CD4-positive, CD25-positive, alpha-beta regulatory T cell (primary cell): ENCODE measurements around the gene SNED1. TPM values are rescaled to one million over a fixed set of nuclear protein-coding genes. Genes with fewer than 3 reads are reported as not detected.

Experiments
- ATAC-seq, 2 donors: fragments of 150-1000 bp; cut with Tn5 transposase; one replicate each; pipeline ENCODE4 v1.10.0; 2021; ENCODE audit warnings: low read depth in 2 of 2, moderate number of reproducible peaks in 2 of 2, moderate library complexity in 1 of 2
- DNase-seq, 3 donors: peaks; one replicate each; pipeline versions ENCODE4 v3.0.0 to v3.0.0-alpha.2; 2012 to 2022; ENCODE audit warnings: mixed read lengths in 1 of 3
- H3K27ac ChIP-seq: one replicate; pipeline ENCODE4 v1.7.0; 2013; ENCODE audit warnings: mild to moderate bottlenecking, low read length; ENCODE audit not compliant: insufficient read depth, poor library complexity, severe bottlenecking
- H3K27me3 ChIP-seq: one replicate; pipeline ENCODE4 v1.7.0; 2013; ENCODE audit warnings: low read length; ENCODE audit not compliant: control insufficient read depth, insufficient read depth
- H3K36me3 ChIP-seq: one replicate; pipeline ENCODE4 v1.7.0; 2013; ENCODE audit warnings: mild to moderate bottlenecking, low read length, moderate library complexity; ENCODE audit not compliant: control insufficient read depth, insufficient read depth
- H3K4me1 ChIP-seq: 2 replicates; pipeline ENCODE4 v1.7.0; 2013; ENCODE audit warnings: mild to moderate bottlenecking, low read length; ENCODE audit not compliant: insufficient read depth, control insufficient read depth, poor library complexity, severe bottlenecking
- H3K4me3 ChIP-seq: one replicate; pipeline ENCODE4 v1.7.0; 2013; ENCODE audit warnings: low read depth, mild to moderate bottlenecking, low read length, moderate library complexity
- H3K9me3 ChIP-seq, 2 experiments: 1 replicate in 1 of 2; 2 replicates in 1 of 2; pipeline ENCODE4 v1.7.0; 2013; ENCODE audit warnings: low read length in 2 of 2, mild to moderate bottlenecking in 1 of 2, moderate library complexity in 1 of 2; ENCODE audit not compliant: control insufficient read depth in 2 of 2
- H3K27ac Mint-ChIP-seq, 3 donors: one replicate each; pipeline ENCODE4 v1.8.0; 2020 to 2022; ENCODE audit warnings: mild to moderate bottlenecking in 3 of 3, mixed read lengths in 3 of 3, moderate library complexity in 2 of 3
- H3K27me3 Mint-ChIP-seq: one replicate; pipeline ENCODE4 v1.8.0; 2022; ENCODE audit warnings: mild to moderate bottlenecking, mixed read lengths
- H3K36me3 Mint-ChIP-seq: one replicate; pipeline ENCODE4 v1.8.0; 2020; ENCODE audit warnings: mixed read lengths
- H3K4me1 Mint-ChIP-seq, 4 donors: one replicate each; pipeline ENCODE4 v1.8.0; 2020 to 2022; ENCODE audit warnings: mixed read lengths in 4 of 4, mild to moderate bottlenecking in 1 of 4
- H3K4me3 Mint-ChIP-seq, 4 donors: one replicate each; pipeline ENCODE4 v1.8.0; 2020 to 2022; ENCODE audit warnings: mild to moderate bottlenecking in 4 of 4, mixed read lengths in 4 of 4, moderate library complexity in 3 of 4
- H3K9me3 Mint-ChIP-seq, 7 donors: one replicate each; pipeline ENCODE4 v1.8.0; 2020 to 2022; ENCODE audit warnings: mixed read lengths in 7 of 7, mild to moderate bottlenecking in 3 of 7, moderate library complexity in 2 of 7
- polyA plus RNA-seq, 4 donors: library from polyadenylated mRNA; unstranded; fragments of 300-500 nt; fragmentation: Illumina TruSeq; gene quantifications; one replicate each; pipeline ENCODE4 v1.2.3, GENCODE V29; 2021
- total RNA-seq: library from RNA; stranded (reverse); gene quantifications from one replicate; pipeline ENCODE4 v1.2.3, GENCODE V29; 2022

Gene SNED1
- total and polyA plus RNA-seq, 5 donors from 2014 or later, result 1.7 to 170 (median 2.5) TPM

GRCh38 chr2:241116606-241117560, 118.5 kb downstream of the SNED1 start:
- peaks cover 10% of the 10 kb centered on the region for H3K4me1 ChIP-seq
- H3K4me1 Mint-ChIP-seq, result peaks cover 5 to 24% (median 16%) of the 10 kb centered on the region in 4 donors
- ATAC-seq (no peak), DNase-seq (no peak)
- no peak overlapping the region for H3K4me3 ChIP-seq
- H3K9me3 Mint-ChIP-seq, result no peaks in the 10 kb centered on the region
- no peak overlapping the region for H3K27ac ChIP-seq
- H3K36me3 Mint-ChIP-seq, result peaks cover 63% of the 10 kb centered on the region
- no peaks in the 10 kb centered on the region for H3K9me3 ChIP-seq
- H3K27ac Mint-ChIP-seq, result peak overlapping the region in 2 of 3 donors; percentile 55 to 62
- H3K4me3 Mint-ChIP-seq, result peak overlapping the region in 1 of 4 donors; percentile 22
- no peaks in the 10 kb centered on the region for H3K27me3 ChIP-seq
- peaks cover 29% of the 10 kb centered on the region for H3K36me3 ChIP-seq
- H3K27me3 Mint-ChIP-seq, result no peaks in the 10 kb centered on the region

GRCh38 chr2:241118737-241119505, 120.5 kb downstream of the SNED1 start:
- Mint-ChIP-seq H3K27ac (no peak overlapping the region), H3K4me3 (no peak overlapping the region), H3K36me3 (peaks cover 52% of the 10 kb centered on the region), H3K9me3 (peaks cover 0 to 1% (median 0%) of the 10 kb centered on the region in 7 donors), H3K4me1 (peaks cover 8 to 23% (median 14%) of the 10 kb centered on the region in 4 donors), H3K27me3 (no peaks in the 10 kb centered on the region)
- H3K9me3 ChIP-seq, result no peaks in the 10 kb centered on the region
- H3K27ac ChIP-seq, result no peak overlapping the region
- no peak for DNase-seq
- H3K27me3 ChIP-seq, result no peaks in the 10 kb centered on the region
- H3K4me1 ChIP-seq, result peaks cover 8% of the 10 kb centered on the region
- ATAC-seq, result no peak
- H3K36me3 ChIP-seq, result peaks cover 31% of the 10 kb centered on the region
- H3K4me3 ChIP-seq, result no peak overlapping the region

- Histone ChIP-seq H3K36me3 (peaks cover 18% of the 10 kb centered on the region), H3K4me3 (no peak overlapping the region), H3K9me3 (no peaks in the 10 kb centered on the region), H3K4me1 (peaks cover 17% of the 10 kb centered on the region), H3K27ac (no peak overlapping the region), H3K27me3 (no peaks in the 10 kb centered on the region)
- peak overlapping the region in 1 of 3 donors; percentile 60 for H3K27ac Mint-ChIP-seq
- DNase-seq (no peak), ATAC-seq (no peak)
- H3K27me3 Mint-ChIP-seq, result no peaks in the 10 kb centered on the region
- H3K36me3 Mint-ChIP-seq, result peaks cover 38% of the 10 kb centered on the region
- peaks cover 11 to 28% (median 14%) of the 10 kb centered on the region in 4 donors for H3K4me1 Mint-ChIP-seq
- no peak overlapping the region for H3K4me3 Mint-ChIP-seq
- H3K9me3 Mint-ChIP-seq, result peaks cover 0 to 1% (median 0%) of the 10 kb centered on the region in 7 donors
Measured at GRCh38 chr2:241120440-241120839, 122.0 kb downstream of the SNED1 start.

- no peak for DNase-seq
- Mint-ChIP-seq H3K36me3 (peaks cover 36% of the 10 kb centered on the region), H3K4me1 (peaks cover 11 to 33% (median 16%) of the 10 kb centered on the region in 4 donors)
Measured at GRCh38 chr2:241121008-241121407, 122.6 kb downstream of the SNED1 start.

GRCh38 chr2:241122376-241123002, 124.1 kb downstream of the SNED1 start:
- no peak overlapping the region for H3K4me3 Mint-ChIP-seq
- Histone ChIP-seq H3K4me3 (no peak overlapping the region), H3K27ac (no peak overlapping the region), H3K27me3 (no peaks in the 10 kb centered on the region), H3K36me3 (peaks cover 13% of the 10 kb centered on the region), H3K4me1 (peaks cover 37% of the 10 kb centered on the region), H3K9me3 (no peaks in the 10 kb centered on the region)
- no peaks in the 10 kb centered on the region for H3K27me3 Mint-ChIP-seq
- peaks cover 11 to 44% (median 21%) of the 10 kb centered on the region in 4 donors for H3K4me1 Mint-ChIP-seq
- DNase-seq, result no peak
- peaks cover 32% of the 10 kb centered on the region for H3K36me3 Mint-ChIP-seq
- H3K27ac Mint-ChIP-seq, result no peak overlapping the region
- no peak for ATAC-seq
- H3K9me3 Mint-ChIP-seq, result peaks cover 0 to 1% (median 0%) of the 10 kb centered on the region in 7 donors

More at GRCh38 chr2:241121008-241121407, 122.6 kb downstream of the SNED1 start:
- H3K4me3 Mint-ChIP-seq, result no peak overlapping the region
- H3K27me3 Mint-ChIP-seq, result no peaks in the 10 kb centered on the region
- peaks cover 22% of the 10 kb centered on the region for H3K4me1 ChIP-seq
- H3K9me3 Mint-ChIP-seq, result peaks cover 0 to 1% (median 0%) of the 10 kb centered on the region in 7 donors
- peaks cover 18% of the 10 kb centered on the region for H3K36me3 ChIP-seq
- H3K4me3 ChIP-seq, result no peak overlapping the region
- no peak for ATAC-seq
- H3K27ac ChIP-seq, result no peak overlapping the region
- H3K27ac Mint-ChIP-seq, result peak overlapping the region in 1 of 3 donors; percentile 44
- H3K9me3 ChIP-seq, result no peaks in the 10 kb centered on the region
- H3K27me3 ChIP-seq, result no peaks in the 10 kb centered on the region

- H3K4me1 Mint-ChIP-seq, result peaks cover 11 to 58% (median 26%) of the 10 kb centered on the region in 4 donors
- H3K9me3 ChIP-seq, result no peaks in the 10 kb centered on the region
- H3K4me3 Mint-ChIP-seq, result peak overlapping the region; percentile 81 to 89 (median 83)
- peak overlapping the region; percentile 44 for H3K4me3 ChIP-seq
- peaks cover 13% of the 10 kb centered on the region for H3K36me3 ChIP-seq
- H3K27me3 ChIP-seq, result no peaks in the 10 kb centered on the region
- ATAC-seq, result peak; percentile 89 to 91
- no peaks in the 10 kb centered on the region for H3K27me3 Mint-ChIP-seq
- H3K27ac ChIP-seq, result peak overlapping the region; percentile 67
- DNase-seq, result peak; percentile 55 to 82 (median 70)
- H3K9me3 Mint-ChIP-seq, result peaks cover 0 to 2% (median 0%) of the 10 kb centered on the region in 7 donors
- H3K4me1 ChIP-seq, result peaks cover 49% of the 10 kb centered on the region
- peaks cover 29% of the 10 kb centered on the region for H3K36me3 Mint-ChIP-seq
- H3K27ac Mint-ChIP-seq, result peak overlapping the region; percentile 89 to 94 (median 94)
Measured at GRCh38 chr2:241123816-241124536, 125.6 kb downstream of the SNED1 start.
